ENCODE results near the gene ARHGEF28. TPM values are rescaled to one million over a fixed set of nuclear protein-coding genes. Genes with fewer than 3 reads are reported as not detected.

Gene ARHGEF28
- total RNA-seq, 1 experiment from 2014 or later, result 6.1 TPM

DNA sequence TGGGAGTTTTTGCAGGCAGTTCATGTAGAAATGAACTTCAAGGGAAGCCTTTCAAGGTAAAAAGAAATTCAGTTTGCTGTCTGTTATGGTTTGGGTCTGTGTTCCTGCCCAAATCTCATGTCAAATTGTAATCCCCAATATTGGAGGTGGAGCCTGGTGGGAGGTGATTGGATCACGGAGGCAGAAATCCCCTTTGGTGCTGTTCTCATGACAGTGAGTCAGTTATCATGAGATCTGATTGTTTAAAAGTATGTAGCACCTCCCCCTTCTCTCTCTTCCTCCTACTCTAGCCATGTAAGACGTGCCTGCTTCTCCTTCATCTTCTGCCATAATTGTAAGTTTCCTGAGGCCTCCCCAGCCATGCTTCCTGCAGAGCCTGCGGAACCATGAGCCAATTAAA lies 341.4 kb downstream of the ARHGEF28 start:
- BruUV-seq (replicated peaks), result no TSS peak
- POLR2A ChIA-PET, result no interaction called here

More for the DNA sequence above, 341.4 kb downstream of the ARHGEF28 start:
- Histone ChIP-seq H3K9ac (ENCODE audit: low read length) (no peak overlapping the region), H3K27me3 (ENCODE audit: insufficient read depth, low read length) (no peaks in the 10 kb centered on the region; the same call in 1 of the 2 replicates), H3K36me3 (ENCODE audit: control insufficient read depth in 1 of 2, insufficient read depth in 2 of 2, low read length in 2 of 2) (no peaks in the 10 kb centered on the region), H3K4me2 (ENCODE audit: low read length) (no peak overlapping the region), H3K4me1 (ENCODE audit: control insufficient read depth in 1 of 2, insufficient read depth in 2 of 2, low read length in 2 of 2) (no peaks in the 10 kb centered on the region), H3K9me3 (ENCODE audit: control insufficient read depth in 1 of 2, insufficient read depth in 1 of 2, low read depth in 1 of 2, low read length in 2 of 2) (no peaks in the 10 kb centered on the region), H3K27ac (ENCODE audit: low read depth, low read length) (no peak overlapping the region), H4K20me1 (ENCODE audit: insufficient read depth) (no peaks in the 10 kb centered on the region), H3K4me3 (replicated peaks in 1 of 2; ENCODE audit: low read depth in 1 of 2, low read length in 2 of 2) (no peak overlapping the region), H2AFZ (ENCODE audit: low read depth, low read length, poor library complexity, severe bottlenecking) (no peak overlapping the region), H3K79me2 (ENCODE audit: insufficient read depth, low read length) (no peaks in the 10 kb centered on the region), H3K9me2 (ENCODE audit: insufficient read depth) (no peaks in the 10 kb centered on the region)
- no peak for DNase-seq (ENCODE audit: low read depth, low spot score)
- ATAC-seq, result no peak
- CTCF ChIA-PET, result no interaction called here
- TF ChIP-seq SRF (IDR thresholded peaks at IDR 0.05; ENCODE audit: low read depth) (no peak), RAD21 (IDR thresholded peaks at IDR 0.05; ENCODE audit: low read depth) (no peak), ZNF274 (IDR thresholded peaks at IDR 0.05; ENCODE audit: low read depth, low read length) (no peak), ELF1 (IDR thresholded peaks at IDR 0.05; ENCODE audit: borderline replicate concordance, low read depth) (no peak), FOSL1 (IDR thresholded peaks at IDR 0.05; ENCODE audit: low read depth) (no peak), POLR2A (IDR thresholded peaks at IDR 0.05; ENCODE audit: borderline replicate concordance, extremely low read depth, insufficient read depth, insufficient read length) (no peak), SP1 (IDR thresholded peaks at IDR 0.05; ENCODE audit: low read depth) (no peak), POLR2AphosphoS5 (IDR thresholded peaks at IDR 0.05; ENCODE audit: low read depth, low read length) (no peak), YY1 (IDR thresholded peaks at IDR 0.05; ENCODE audit: extremely low read depth, insufficient replicate concordance, low read depth, low read length) (no peak)
- TF ChIP-seq, protein P1, sequence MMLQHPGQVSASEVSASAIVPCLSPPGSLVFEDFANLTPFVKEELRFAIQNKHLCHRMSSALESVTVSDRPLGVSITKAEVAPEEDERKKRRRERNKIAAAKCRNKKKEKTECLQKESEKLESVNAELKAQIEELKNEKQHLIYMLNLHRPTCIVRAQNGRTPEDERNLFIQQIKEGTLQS (IDR thresholded peaks at IDR 0.05), result no peak
- TF ChIP-seq, protein P2, sequence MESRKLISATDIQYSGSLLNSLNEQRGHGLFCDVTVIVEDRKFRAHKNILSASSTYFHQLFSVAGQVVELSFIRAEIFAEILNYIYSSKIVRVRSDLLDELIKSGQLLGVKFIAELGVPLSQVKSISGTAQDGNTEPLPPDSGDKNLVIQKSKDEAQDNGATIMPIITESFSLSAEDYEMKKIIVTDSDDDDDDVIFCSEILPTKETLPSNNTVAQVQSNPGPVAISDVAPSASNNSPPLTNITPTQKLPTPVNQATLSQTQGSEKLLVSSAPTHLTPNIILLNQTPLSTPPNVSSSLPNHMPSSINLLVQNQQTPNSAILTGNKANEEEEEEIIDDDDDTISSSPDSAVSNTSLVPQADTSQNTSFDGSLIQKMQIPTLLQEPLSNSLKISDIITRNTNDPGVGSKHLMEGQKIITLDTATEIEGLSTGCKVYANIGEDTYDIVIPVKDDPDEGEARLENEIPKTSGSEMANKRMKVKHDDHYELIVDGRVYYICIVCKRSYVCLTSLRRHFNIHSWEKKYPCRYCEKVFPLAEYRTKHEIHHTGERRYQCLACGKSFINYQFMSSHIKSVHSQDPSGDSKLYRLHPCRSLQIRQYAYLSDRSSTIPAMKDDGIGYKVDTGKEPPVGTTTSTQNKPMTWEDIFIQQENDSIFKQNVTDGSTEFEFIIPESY (IDR thresholded peaks at IDR 0.05; ENCODE audit: extremely low read depth, insufficient replicate concordance, low read length), result no peak
- TF ChIP-seq, protein P3, sequence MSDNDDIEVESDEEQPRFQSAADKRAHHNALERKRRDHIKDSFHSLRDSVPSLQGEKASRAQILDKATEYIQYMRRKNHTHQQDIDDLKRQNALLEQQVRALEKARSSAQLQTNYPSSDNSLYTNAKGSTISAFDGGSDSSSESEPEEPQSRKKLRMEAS (IDR thresholded peaks at IDR 0.05), result no peak
- intact Hi-C loops (cut with micrococcal nuclease), result no loop called here
- RAD21 ChIA-PET (ENCODE audit: low non-redundant PET in 1 of 2, low total read pairs in 2 of 2, uncharacterized antibody in 2 of 2, unreplicated experiment in 2 of 2), result no interaction called here
